SK-N-MC (cell line): ENCODE results near the gene BAZ1A.

Experiments
- EZH2 ChIP-seq: fragments of 200-600 bp; sonication (generic); IDR thresholded peaks from one replicate; pipeline ENCODE4 v1.6.1; 2017; ENCODE audit warnings: antibody characterized with exemption
- POLR2AphosphoS5 ChIP-seq: IDR thresholded peaks from 2 replicates; pipeline ENCODE4 v1.6.1; 2012; ENCODE audit warnings: mild to moderate bottlenecking, low read depth, low read length, borderline replicate concordance

DNA sequence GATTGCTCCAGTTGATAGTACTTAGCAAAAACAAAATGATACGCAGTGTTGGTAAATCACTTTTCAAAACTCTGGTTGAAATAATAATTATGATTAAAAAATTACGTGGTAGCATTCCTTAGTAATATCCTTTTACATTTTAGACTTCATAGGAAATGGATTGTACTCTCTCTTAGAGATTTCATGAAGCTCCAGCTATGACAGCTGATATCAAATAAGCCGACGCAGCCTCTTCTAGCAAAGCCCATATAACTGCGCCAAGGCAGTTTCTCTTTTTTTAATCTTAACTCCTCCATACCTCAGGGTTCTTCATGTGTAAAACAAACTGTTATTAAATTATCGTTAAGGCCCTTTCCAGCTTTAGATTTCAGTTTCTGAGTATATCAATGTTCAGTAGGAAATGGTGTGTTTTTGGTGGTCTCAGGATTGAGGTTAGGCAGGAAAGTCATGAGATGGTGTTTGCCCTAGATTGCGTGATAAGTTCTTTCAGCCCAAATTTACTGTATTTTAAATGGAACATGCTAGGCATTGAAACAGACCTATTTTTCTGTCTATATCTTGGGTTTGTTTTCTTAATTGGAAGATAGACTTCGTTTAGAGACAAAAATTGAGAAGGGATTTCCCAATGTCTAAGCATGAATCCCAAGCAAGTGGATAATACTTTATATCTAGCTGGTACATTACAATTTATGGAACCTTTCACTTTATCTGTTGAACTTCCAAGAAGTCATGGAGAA is 159.9 kb downstream of the BAZ1A start:
- TF ChIP-seq POLR2AphosphoS5 (no peak), EZH2 (no peak)
